NCI-H2107 treated with DMSO at 0.1 percent for 48 hours (cell line): ENCODE results near the gene JHY.

Experiments
- DNase-seq: peaks from one replicate; lab custom pipeline; 2025; ENCODE audit not compliant: unreplicated experiment; lab: John Stamatoyannopoulos, UW

JHY gene

GRCh38 chr11:122871302-122871701, 11.3 kb upstream of the JHY start:
- no peak for DNase-seq

GRCh38 chr11:122872046-122872445, 10.5 kb upstream of the JHY start:
- no peak for DNase-seq

- no peak for DNase-seq
Observed at GRCh38 chr11:122874991-122875390, 7.6 kb upstream of the JHY start.

- no peak for DNase-seq
Observed at GRCh38 chr11:122877732-122878131, 4.8 kb upstream of the JHY start.

- no peak for DNase-seq
Observed at GRCh38 chr11:122879785-122880184, 2.8 kb upstream of the JHY start.

- DNase-seq: peak; percentile 31
Observed at GRCh38 chr11:122882857-122883645, 492 bp downstream of the JHY start.

GRCh38 chr11:122883646-122883979, 1.1 kb downstream of the JHY start:
- no peak for DNase-seq

GRCh38 chr11:122888162-122888561, 5.6 kb downstream of the JHY start:
- DNase-seq: no peak

GRCh38 chr11:122893131-122893530, 10.6 kb downstream of the JHY start:
- no peak for DNase-seq

- peak; percentile 99 for DNase-seq
Observed at GRCh38 chr11:122895563-122895962, 13.0 kb downstream of the JHY start.

- no peak for DNase-seq
Observed at GRCh38 chr11:122897606-122898210, 15.1 kb downstream of the JHY start.

GRCh38 chr11:122898799-122899198, 16.2 kb downstream of the JHY start:
- no peak for DNase-seq

GRCh38 chr11:122900587-122901202, 18.1 kb downstream of the JHY start:
- DNase-seq: peak; percentile 50

GRCh38 chr11:122902951-122903350, 20.4 kb downstream of the JHY start:
- no peak for DNase-seq

- DNase-seq: peak; percentile 7
Observed at GRCh38 chr11:122910775-122911174, 28.2 kb downstream of the JHY start.

GRCh38 chr11:122917311-122917710, 34.8 kb downstream of the JHY start:
- DNase-seq: no peak

- no peak for DNase-seq
Observed at GRCh38 chr11:122918734-122919133, 36.2 kb downstream of the JHY start.

GRCh38 chr11:122920579-122920978, 38.0 kb downstream of the JHY start:
- DNase-seq: peak; percentile 87

- DNase-seq: no peak
Observed at GRCh38 chr11:122922893-122923292, 40.3 kb downstream of the JHY start.

GRCh38 chr11:122923302-122923701, 40.7 kb downstream of the JHY start:
- DNase-seq: no peak

GRCh38 chr11:122931510-122931909, 49.0 kb downstream of the JHY start:
- no peak for DNase-seq

- no peak for DNase-seq
Observed at GRCh38 chr11:122933416-122933815, 50.9 kb downstream of the JHY start.
